DND-41 (cell line): ENCODE results near the gene FOSL1.

ENCODE experiments used
- ATAC-seq: fragments of 200-7000 bp; cut with Tn5 transposase; 3 replicates; pipeline ENCODE4 v1.9.1; 2021; ENCODE audit warnings: low read depth; ENCODE audit not compliant: insufficient read depth
- DNase-seq: peaks from one replicate; pipeline ENCODE4 v3.0.0-alpha.2; 2020
- H2AFZ ChIP-seq: 2 replicates; pipeline ENCODE4 v1.6.0; 2012; ENCODE audit warnings: low read depth, low read length
- H3K27ac ChIP-seq: 2 replicates; pipeline ENCODE4 v1.5.1; 2012; ENCODE audit warnings: low read length, inconsistent platforms
- H3K27me3 ChIP-seq: fragments of 200-600 bp; sonication (generic); 2 replicates; pipeline ENCODE4 v1.6.0; 2012; ENCODE audit warnings: low read length, mild to moderate bottlenecking, inconsistent platforms; ENCODE audit not compliant: insufficient read depth, poor library complexity
- H3K36me3 ChIP-seq: 2 replicates; pipeline ENCODE4 v1.5.1; 2012; ENCODE audit warnings: low read length, inconsistent platforms; ENCODE audit not compliant: insufficient read depth
- H3K4me1 ChIP-seq: 2 replicates; pipeline ENCODE4 v1.5.1; 2012; ENCODE audit warnings: mild to moderate bottlenecking, low read length; ENCODE audit not compliant: insufficient read depth
- H3K4me2 ChIP-seq: 2 replicates; pipeline ENCODE4 v1.6.0; 2012; ENCODE audit warnings: mild to moderate bottlenecking, moderate library complexity, low read length, inconsistent platforms; ENCODE audit not compliant: insufficient read depth
- H3K4me3 ChIP-seq, 2 experiments: fragments of 200-600 bp in 1 of 2; shearing (Covaris generic) in 1 of 2; 2 replicates each; pipeline ENCODE4 v1.5.1; 2012 to 2016; ENCODE audit warnings: inconsistent platforms in 2 of 2, low read length in 2 of 2, mild to moderate bottlenecking in 2 of 2, low read depth in 1 of 2, moderate library complexity in 1 of 2
- H3K79me2 ChIP-seq: 2 replicates; pipeline ENCODE4 v1.6.0; 2012; ENCODE audit warnings: low read length, inconsistent platforms; ENCODE audit not compliant: insufficient read depth
- H3K9ac ChIP-seq: 2 replicates; pipeline ENCODE4 v1.6.0; 2012; ENCODE audit warnings: low read depth, mild to moderate bottlenecking, inconsistent platforms, low read length, moderate library complexity
- H3K9me3 ChIP-seq: 2 replicates; pipeline ENCODE4 v1.5.1; 2012; ENCODE audit warnings: low read length, moderate library complexity, mild to moderate bottlenecking, inconsistent platforms; ENCODE audit not compliant: insufficient read depth, severe bottlenecking
- H4K20me1 ChIP-seq: 2 replicates; pipeline ENCODE4 v1.6.0; 2012; ENCODE audit warnings: low read length; ENCODE audit not compliant: insufficient read depth
- CTCF ChIP-seq: IDR thresholded peaks from 2 replicates; pipeline ENCODE4 v1.5.1; 2012; ENCODE audit warnings: borderline replicate concordance, low read length, moderate library complexity, mild to moderate bottlenecking; ENCODE audit not compliant: poor library complexity, severe bottlenecking; ENCODE audit errors: extremely low read depth
- EZH2 ChIP-seq: IDR thresholded peaks from 3 replicates; pipeline ENCODE4 v1.6.1; 2012; ENCODE audit warnings: borderline replicate concordance, low read depth, mild to moderate bottlenecking, moderate library complexity, low read length, inconsistent platforms; ENCODE audit not compliant: severe bottlenecking

FOSL1 gene

GRCh38 chr11:65890324-65891218 lies 9.6 kb downstream of the FOSL1 start, which contains the start of gene CCDC85B:
Gene CCDC85B (plus strand): TSS chr11:65890673. CDS start chr11:65890784, 111 bp downstream.
- TF ChIP-seq EZH2: no peak
- TF ChIP-seq CTCF: no peak

GRCh38 chr11:65888163-65888814 lies 11.9 kb downstream of the FOSL1 start, which contains the start of gene FIBP:
Gene FIBP (minus strand): TSS chr11:65888471. CDS start chr11:65888418, 53 bp downstream.
- Histone ChIP-seq H3K4me2 (peak within 1 kb of the TSS; percentile 96), H2AFZ (peak within 1 kb of the TSS; percentile 95), H3K4me1 (peaks cover 81% of the 10 kb centered on the region), H3K36me3 (peaks cover 44% of the 10 kb centered on the region), H3K4me3 (peak within 1 kb of the TSS; percentile 42 to 71), H3K79me2 (peaks cover 34% of the 10 kb centered on the region), H3K27ac (peak within 1 kb of the TSS; percentile 85), H3K27me3 (no peaks in the 10 kb centered on the region), H3K9me3 (no peaks in the 10 kb centered on the region), H4K20me1 (peaks cover 32% of the 10 kb centered on the region), H3K9ac (peak within 1 kb of the TSS; percentile 75)
- ATAC-seq (peak; percentile 74), DNase-seq (peak; percentile 98)
- TF ChIP-seq CTCF (peak; percentile 86), EZH2 (no peak)

More at GRCh38 chr11:65890324-65891218, 9.6 kb downstream of the FOSL1 start, which contains the start of gene CCDC85B:
- peaks cover 22% of the 10 kb centered on the region; the same call in 1 of the 2 replicates for H4K20me1 ChIP-seq
- H3K36me3 ChIP-seq: peaks cover 21% of the 10 kb centered on the region
- peak; percentile 74 for ATAC-seq
- peaks cover 66% of the 10 kb centered on the region for H3K4me1 ChIP-seq
- H3K4me3 ChIP-seq: peak within 1 kb of the TSS; percentile 51 to 71
- H3K9me3 ChIP-seq: no peaks in the 10 kb centered on the region
- no peaks in the 10 kb centered on the region for H3K27me3 ChIP-seq
- H2AFZ ChIP-seq: peak within 1 kb of the TSS; percentile 88
- peaks cover 31% of the 10 kb centered on the region for H3K79me2 ChIP-seq
- peak within 1 kb of the TSS; percentile 96 for H3K4me2 ChIP-seq
- DNase-seq: peak; percentile 98
- peak within 1 kb of the TSS; percentile 75 for H3K9ac ChIP-seq
- H3K27ac ChIP-seq: peak within 1 kb of the TSS; percentile 81

- Histone ChIP-seq H3K4me2 (peak overlapping the region; percentile 96), H3K9me3 (no peaks in the 10 kb centered on the region), H2AFZ (peak overlapping the region; percentile 95), H3K79me2 (peaks cover 34% of the 10 kb centered on the region), H3K4me3 (peak overlapping the region; percentile 42 to 71), H3K27ac (peak overlapping the region; percentile 83), H3K4me1 (peaks cover 77% of the 10 kb centered on the region), H3K9ac (peak overlapping the region; percentile 75), H4K20me1 (peaks cover 30% of the 10 kb centered on the region), H3K36me3 (peaks cover 49% of the 10 kb centered on the region), H3K27me3 (no peaks in the 10 kb centered on the region)
- DNase-seq (peak; percentile 32), ATAC-seq (no peak)
- TF ChIP-seq EZH2: no peak
- no peak for TF ChIP-seq CTCF
Observed at GRCh38 chr11:65887723-65888162, 12.4 kb downstream of the FOSL1 start.
